ENCODE measurements around the gene PIR. TPM values are rescaled to one million over a fixed set of nuclear protein-coding genes. Genes with fewer than 3 reads are reported as not detected.

PIR gene
- total RNA-seq, 1 experiment from 2014 or later, result 19.7 TPM

- Histone ChIP-seq H3K27me3 (ENCODE audit: control insufficient read depth, insufficient read depth, low read length) (no peaks in the 10 kb centered on the region), H3K27ac (ENCODE audit: low read length) (no peak overlapping the region), H3K36me3 (ENCODE audit: control insufficient read depth, insufficient read depth, low read length) (no peaks in the 10 kb centered on the region), H3K4me3 (ENCODE audit: low read depth in 2 of 2, low read length in 2 of 2) (no peak overlapping the region), H3K4me1 (ENCODE audit: control insufficient read depth, insufficient read depth, low read length) (no peaks in the 10 kb centered on the region), H3K9me3 (ENCODE audit: control insufficient read depth, insufficient read depth, low read depth, low read length) (no peaks in the 10 kb centered on the region)
- no peak for DNase-seq (ENCODE audit: low read depth, low spot score)
- TF ChIP-seq TCF7L2 (IDR thresholded peaks at IDR 0.05; ENCODE audit: low read depth, low read length), result no peak
- no peak for TF ChIP-seq SIN3A (IDR thresholded peaks at IDR 0.05; ENCODE audit: borderline replicate concordance, insufficient read depth, low read depth, low read length)
- no peak for TF ChIP-seq REST (IDR thresholded peaks at IDR 0.05; ENCODE audit: insufficient read depth in 1 of 2, low read depth in 2 of 2, low read length in 1 of 2)
- TF ChIP-seq POLR2AphosphoS5 (IDR thresholded peaks at IDR 0.05; ENCODE audit: low read depth, low read length), result no peak
- TF ChIP-seq CTCF (IDR thresholded peaks at IDR 0.05), result no peak
- CTCF ChIA-PET, result no interaction called here
- intact Hi-C loops (cut with micrococcal nuclease; ENCODE audit: unreplicated experiment) (no loop called here), in situ Hi-C loops (cut with HindIII; ENCODE audit: low pct_unique_long_range_greater_than_20kb, low sequenced_read_pairs) (no loop called here)
- no peak for ATAC-seq
- BruUV-seq (replicated peaks), result no TSS peak
- POLR2A ChIA-PET, result no interaction called here
These were observed 31.3 kb upstream of the PIR start for GRCh38 chrX:15524417-15524816.

GRCh38 chrX:15523088-15523487, 30.0 kb upstream of the PIR start:
- Histone ChIP-seq H3K9me3 (ENCODE audit: control insufficient read depth, insufficient read depth, low read depth, low read length) (no peaks in the 10 kb centered on the region), H3K27ac (ENCODE audit: low read length) (no peak overlapping the region), H3K4me3 (ENCODE audit: low read depth in 2 of 2, low read length in 2 of 2) (no peak overlapping the region), H3K4me1 (ENCODE audit: control insufficient read depth, insufficient read depth, low read length) (no peaks in the 10 kb centered on the region), H3K27me3 (ENCODE audit: control insufficient read depth, insufficient read depth, low read length) (no peaks in the 10 kb centered on the region), H3K36me3 (ENCODE audit: control insufficient read depth, insufficient read depth, low read length) (no peaks in the 10 kb centered on the region)
- no TSS peak for BruUV-seq (replicated peaks)
- ChIA-PET POLR2A (no interaction called here), CTCF (no interaction called here)
- TF ChIP-seq POLR2AphosphoS5 (IDR thresholded peaks at IDR 0.05; ENCODE audit: low read depth, low read length) (no peak), CTCF (IDR thresholded peaks at IDR 0.05) (no peak), TCF7L2 (IDR thresholded peaks at IDR 0.05; ENCODE audit: low read depth, low read length) (no peak), SIN3A (IDR thresholded peaks at IDR 0.05; ENCODE audit: borderline replicate concordance, insufficient read depth, low read depth, low read length) (no peak), REST (IDR thresholded peaks at IDR 0.05; ENCODE audit: insufficient read depth in 1 of 2, low read depth in 2 of 2, low read length in 1 of 2) (no peak)
- intact Hi-C loops (cut with micrococcal nuclease; ENCODE audit: unreplicated experiment), result no loop called here
- DNase-seq (ENCODE audit: low read depth, low spot score) (no peak), ATAC-seq (no peak)
- in situ Hi-C loops (cut with HindIII; ENCODE audit: low pct_unique_long_range_greater_than_20kb, low sequenced_read_pairs), result no loop called here

Measured in Panc1 (cell line).